A549 (cell line): ENCODE data around the gene TLNRD1. TPM values are rescaled to one million over a fixed set of nuclear protein-coding genes. Genes with fewer than 3 reads are reported as not detected.

Source experiments
- ATAC-seq, 2 experiments: fragments of 200-7000 bp in 1 of 2; fragments of >200 bp in 1 of 2; cut with Nextera tagmentation in 1 of 2; cut with Tn5 transposase in 1 of 2; 3 replicates each; pipeline versions ENCODE4 v1.8.0 to v1.9.1; 2018 to 2020; ENCODE audit warnings: mild to moderate bottlenecking in 1 of 2, moderate library complexity in 1 of 2
- CTCF ChIA-PET: fragments of 300-600 bp; sonication (Branson Sonifier 250); formaldehyde crosslinking; extraction: SDS; loops from one replicate; lab custom pipeline; 2021; ENCODE audit warnings: antibody characterized with exemption, inconsistent platforms; lab: Yijun Ruan, JAX
- POLR2A ChIA-PET: fragments of 350-600 bp; formaldehyde crosslinking; extraction: SDS; loops from one replicate; lab custom pipeline; 2021; ENCODE audit warnings: antibody characterized with exemption, inconsistent platforms; lab: Yijun Ruan, JAX
- DNase-seq, 2 experiments: peaks; one replicate each; pipeline versions ENCODE4 v3.0.0 to v3.0.0-alpha.2; 2011 to 2016; ENCODE audit warnings: low read depth in 1 of 2, low spot score in 1 of 2
- FAIRE-seq: peaks from 2 replicates; lab custom pipeline; 2011; peaks lifted over from hg19 to GRCh38; lab: Jason Lieb, UNC
- H3K27ac ChIP-seq, 2 experiments: fragments of >200 bp; sonication (Bioruptor Twin); formaldehyde crosslinking; 3 replicates each; pipeline ENCODE4 v1.5.1; 2016 to 2017
- H3K4me1 ChIP-seq: fragments of >200 bp; sonication (Bioruptor Twin); formaldehyde crosslinking; 3 replicates; pipeline ENCODE4 v1.6.1; 2016
- H3K4me2 ChIP-seq: fragments of >200 bp; sonication (Bioruptor Twin); formaldehyde crosslinking; 3 replicates; pipeline ENCODE4 v1.6.1; 2016
- H3K4me3 ChIP-seq: fragments of >200 bp; sonication (Bioruptor Twin); formaldehyde crosslinking; 3 replicates; pipeline ENCODE4 v1.5.1; 2016
- H3K9me3 ChIP-seq: fragments of >200 bp; sonication (Bioruptor Twin); formaldehyde crosslinking; 3 replicates; pipeline ENCODE4 v1.6.1; 2016
- BCL3 ChIP-seq: fragments of >200 bp; sonication (Bioruptor Twin); formaldehyde crosslinking; IDR thresholded peaks from 3 replicates; pipeline ENCODE4 v1.6.1; 2016
- CBX8 ChIP-seq: fragments of 200-600 bp; sonication (generic); IDR thresholded peaks from 2 replicates; pipeline ENCODE4 v1.6.1; 2016
- CEBPB ChIP-seq, 2 experiments: fragments of >200 bp in 1 of 2; sonication (Bioruptor Twin) in 1 of 2; formaldehyde crosslinking in 1 of 2; IDR thresholded peaks; 2 replicates each; pipeline ENCODE4 v1.6.1; 2012 to 2016
- CHD2 ChIP-seq: fragments of 150-350 bp; IDR thresholded peaks from 2 replicates; pipeline ENCODE4 v1.6.1; 2014; ENCODE audit warnings: low read length; ENCODE audit not compliant: partially characterized antibody
- CHD4 ChIP-seq: fragments of 200-600 bp; sonication (generic); IDR thresholded peaks from 2 replicates; pipeline ENCODE4 v1.6.1; 2016; ENCODE audit warnings: antibody characterized with exemption, mild to moderate bottlenecking, borderline replicate concordance
- EHMT2 ChIP-seq: fragments of 200-600 bp; sonication (generic); IDR thresholded peaks from 2 replicates; pipeline ENCODE4 v1.6.1; 2016; ENCODE audit warnings: antibody characterized with exemption, low read depth, mild to moderate bottlenecking, moderate library complexity
- EP300 ChIP-seq, 2 experiments: fragments of >200 bp; sonication (Bioruptor Twin); formaldehyde crosslinking; IDR thresholded peaks; 2 replicates in 1 of 2; 3 replicates in 1 of 2; pipeline ENCODE4 v1.6.1; 2016 to 2017
- ESRRA ChIP-seq: fragments of 150-350 bp; IDR thresholded peaks from 2 replicates; pipeline ENCODE4 v1.6.1; 2014; ENCODE audit warnings: mild to moderate bottlenecking, low read length, borderline replicate concordance
- FOSL2 ChIP-seq, 2 experiments: fragments of 450-650 bp in 1 of 2; fragments of >200 bp in 1 of 2; sonication (Bioruptor Twin) in 1 of 2; formaldehyde crosslinking; IDR thresholded peaks; 2 replicates each; pipeline versions ENCODE4 v1.5.0 to v1.6.1; 2016 to 2020; ENCODE audit warnings: mild to moderate bottlenecking in 1 of 2, moderate library complexity in 1 of 2
- FOXS1 ChIP-seq: fragments of 250-450 bp; sonication (Bioruptor Pico); IDR thresholded peaks from 2 replicates; pipeline ENCODE4 v1.5.0; 2020; ENCODE audit warnings: mild to moderate bottlenecking, moderate library complexity
- HOXA7 ChIP-seq: fragments of 250-450 bp; sonication (Bioruptor Pico); IDR thresholded peaks from 2 replicates; pipeline ENCODE4 v1.5.0; 2020; ENCODE audit warnings: mild to moderate bottlenecking, moderate library complexity
- JUNB ChIP-seq: fragments of >200 bp; sonication (Bioruptor Twin); formaldehyde crosslinking; IDR thresholded peaks from 2 replicates; pipeline ENCODE4 v1.6.1; 2016
- MAZ ChIP-seq: fragments of 150-350 bp; IDR thresholded peaks from 2 replicates; pipeline ENCODE4 v1.6.1; 2014; ENCODE audit warnings: antibody characterized with exemption, low read depth, low read length, borderline replicate concordance
- NFE2L2 ChIP-seq: fragments of 150-350 bp; conservative IDR thresholded peaks from 2 replicates; pipeline ENCODE4 v1.6.1; 2014; ENCODE audit warnings: low read length
- PHF8 ChIP-seq: fragments of 200-600 bp; sonication (generic); IDR thresholded peaks from 2 replicates; pipeline ENCODE4 v1.6.1; 2016; ENCODE audit warnings: low read depth, mild to moderate bottlenecking, antibody characterized with exemption, moderate library complexity, borderline replicate concordance
- POLR2A ChIP-seq: IDR thresholded peaks from 2 replicates; pipeline ENCODE4 v1.6.1; 2012; ENCODE audit warnings: mild to moderate bottlenecking, low read length
- POLR2AphosphoS2 ChIP-seq: conservative IDR thresholded peaks from 2 replicates; pipeline ENCODE4 v1.6.1; 2012; ENCODE audit warnings: low read length, improper control_type of control experiment, inconsistent platforms
- RAD21 ChIP-seq, 2 experiments: fragments of >200 bp in 1 of 2; sonication (Bioruptor Twin) in 1 of 2; formaldehyde crosslinking in 1 of 2; IDR thresholded peaks in 1 of 2; conservative IDR thresholded peaks in 1 of 2; 2 replicates in 1 of 2; 3 replicates in 1 of 2; pipeline ENCODE4 v1.6.1; 2012 to 2018; ENCODE audit warnings: inconsistent platforms in 1 of 2
- RARB ChIP-seq: fragments of 250-450 bp; sonication (Bioruptor Pico); IDR thresholded peaks from 2 replicates; pipeline ENCODE4 v1.8.0; 2021; ENCODE audit warnings: mild to moderate bottlenecking, moderate library complexity
- RCOR1 ChIP-seq: fragments of 150-350 bp; IDR thresholded peaks from 2 replicates; pipeline ENCODE4 v1.6.1; 2014; ENCODE audit warnings: antibody characterized with exemption, low read length, low read depth
- RFX5 ChIP-seq: fragments of 450-650 bp; IDR thresholded peaks from 2 replicates; pipeline ENCODE4 v1.7.1; 2014; ENCODE audit warnings: antibody characterized with exemption, mild to moderate bottlenecking, moderate library complexity
- RNF2 ChIP-seq: fragments of 200-600 bp; sonication (generic); IDR thresholded peaks from 2 replicates; pipeline ENCODE4 v1.6.1; 2016; ENCODE audit warnings: low read depth, mild to moderate bottlenecking, antibody characterized with exemption, moderate library complexity, borderline replicate concordance
- SMC3 ChIP-seq: fragments of >200 bp; sonication (Bioruptor Twin); formaldehyde crosslinking; IDR thresholded peaks from 3 replicates; pipeline ENCODE4 v1.6.1; 2018; ENCODE audit warnings: inconsistent platforms
- TP53 ChIP-seq: fragments of 250-450 bp; sonication (Bioruptor Pico); IDR thresholded peaks from 2 replicates; pipeline ENCODE4 v1.5.0; 2021; ENCODE audit warnings: mild to moderate bottlenecking, moderate library complexity
- ZC3H11A ChIP-seq: fragments of 450-650 bp; IDR thresholded peaks from 2 replicates; pipeline ENCODE4 v1.6.1; 2014; ENCODE audit warnings: antibody characterized with exemption, mild to moderate bottlenecking
- ZNF302 ChIP-seq: fragments of 250-450 bp; sonication (Bioruptor Pico); IDR thresholded peaks from 2 replicates; pipeline ENCODE4 v1.9.0; 2021; ENCODE audit warnings: inconsistent platforms, mild to moderate bottlenecking, moderate library complexity
- ZSCAN20 ChIP-seq: fragments of 250-450 bp; sonication (Bioruptor Pico); IDR thresholded peaks from 2 replicates; pipeline ENCODE4 v1.8.0; 2022; ENCODE audit warnings: mild to moderate bottlenecking, moderate library complexity
- WGBS: methylation state at CpG from one replicate; pipeline ENCODE4 v1.1.6; 2017; ENCODE audit errors: missing lambda C conversion rate; 5-methylcytosine and 5-hydroxymethylcytosine counted together
- polyA plus RNA-seq, 4 experiments: library from polyadenylated mRNA; depleted of rRNA in 3 of 4; stranded (reverse); fragments of >200 nt; fragmentation: RNase III in 1 of 4; extraction: RNeasy Plus Mini Kit Qiagen cat#74134 plus additional on column Dnase treatment in 1 of 4; gene quantifications; 2 replicates in 3 of 4; 3 replicates in 1 of 4; pipeline ENCODE4 v1.2.3, GENCODE V29; 2011 to 2017
- TF ChIP-seq, protein P1 (sequence below): fragments of >200 bp; sonication (Bioruptor Twin); formaldehyde crosslinking; IDR thresholded peaks from 2 replicates; pipeline ENCODE4 v1.6.1; 2016
- TF ChIP-seq, protein P2 (sequence below): IDR thresholded peaks from 2 replicates; pipeline ENCODE4 v1.6.1; 2012
- TF ChIP-seq, protein P3 (sequence below): fragments of 250-450 bp; sonication (Bioruptor Pico); IDR thresholded peaks from 2 replicates; pipeline ENCODE4 v1.5.0; 2021; ENCODE audit warnings: mild to moderate bottlenecking, moderate library complexity, borderline replicate concordance

TLNRD1 gene
- polyA plus RNA-seq, 2 of the 4 experiments (the other 2 are of a cell fraction), result 6.6 to 7.2 TPM

DNA sequence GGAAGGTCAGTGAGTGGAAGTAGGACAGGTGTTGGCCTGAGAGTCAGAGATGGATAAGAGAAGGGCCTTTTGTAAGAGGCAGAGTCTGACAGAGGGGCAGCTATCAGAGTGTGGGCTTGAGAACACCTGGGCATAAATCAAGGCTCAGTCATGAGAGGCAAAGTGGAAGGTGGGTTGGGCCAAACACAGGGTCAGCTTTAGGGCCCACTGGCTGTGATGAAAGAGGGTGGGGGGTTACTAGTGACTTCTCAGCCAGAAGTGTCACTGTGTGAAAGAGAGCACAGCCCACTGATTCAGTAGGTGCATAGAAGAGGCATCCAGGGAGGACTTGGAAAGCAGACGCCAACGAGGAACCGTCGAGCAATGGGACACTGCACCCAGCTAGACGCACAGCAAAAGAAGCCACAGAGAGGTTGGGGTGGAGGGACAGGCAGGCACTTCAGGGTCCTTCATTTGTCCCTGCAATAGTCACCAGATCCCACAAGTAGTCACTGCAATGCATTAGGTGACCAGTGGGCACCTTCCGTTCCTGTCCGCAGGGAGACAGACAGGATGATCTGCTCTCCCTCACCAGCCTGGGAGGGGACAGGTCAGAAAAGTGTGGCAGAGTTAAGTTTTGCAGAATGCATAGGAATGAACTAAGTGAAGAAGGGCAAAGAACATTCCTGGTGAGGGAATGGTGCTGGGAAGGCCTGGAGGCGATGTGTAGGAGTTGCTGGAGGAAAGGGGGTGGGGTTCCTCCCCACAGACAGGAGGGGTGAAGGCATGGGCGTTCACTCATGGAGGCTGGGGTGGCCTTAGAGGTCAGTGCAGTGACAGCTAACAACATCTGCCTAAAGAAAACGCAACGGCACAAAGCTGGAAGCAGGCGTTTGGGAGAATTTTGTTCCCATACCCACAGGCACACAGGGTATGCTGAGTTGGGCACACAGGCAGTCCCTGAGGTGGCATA is 47.4 kb upstream of the TLNRD1 start:
- POLR2A ChIA-PET, result no interaction called here
- peak overlapping the region in 1 of 2 experiments; percentile 70; a peak in 1 of 6 replicates for H3K27ac ChIP-seq
- no peak for ATAC-seq
- CTCF ChIA-PET, result interaction anchor here (0.8 to 10.8 kb wide), 8 partner anchors 17 to 514 kb away, joined by 3 to 111 read pairs (median 5); partner anchors contain the start of gene CEMIP
- no peak overlapping the region for H3K4me3 ChIP-seq
- no peak overlapping the region for H3K4me2 ChIP-seq
- no peaks in the 10 kb centered on the region for H3K9me3 ChIP-seq
- TF ChIP-seq RCOR1, result no peak
- TF ChIP-seq RAD21 (conservative IDR thresholded peaks at IDR 0.05 in 1 of 2, IDR thresholded peaks at IDR 0.05 in 1 of 2), result no peak
- TF ChIP-seq POLR2A, result no peak
- TF ChIP-seq BCL3, result no peak
- no peak for TF ChIP-seq CHD4
- no peak for TF ChIP-seq POLR2AphosphoS2
- no peak for TF ChIP-seq ZNF302
- TF ChIP-seq PHF8, result no peak
- TF ChIP-seq FOXS1 (CRISPR knock-in tag), result no peak
- no peak for TF ChIP-seq RARB (CRISPR knock-in tag)
- no peak for TF ChIP-seq RFX5
- TF ChIP-seq CHD2, result no peak
- TF ChIP-seq JUNB, result no peak
- TF ChIP-seq EP300 (IDR thresholded peaks at IDR 0.05), result no peak
- TF ChIP-seq ZC3H11A, result no peak
- TF ChIP-seq ZSCAN20 (CRISPR knock-in tag), result no peak
- TF ChIP-seq TP53 (CRISPR knock-in tag), result no peak
- no peak for DNase-seq
- FAIRE-seq, result no peak
- 93% methylated on average over 12 of the region's 12 CpGs for WGBS
- peaks cover 27% of the 10 kb centered on the region for H3K4me1 ChIP-seq

DNA sequence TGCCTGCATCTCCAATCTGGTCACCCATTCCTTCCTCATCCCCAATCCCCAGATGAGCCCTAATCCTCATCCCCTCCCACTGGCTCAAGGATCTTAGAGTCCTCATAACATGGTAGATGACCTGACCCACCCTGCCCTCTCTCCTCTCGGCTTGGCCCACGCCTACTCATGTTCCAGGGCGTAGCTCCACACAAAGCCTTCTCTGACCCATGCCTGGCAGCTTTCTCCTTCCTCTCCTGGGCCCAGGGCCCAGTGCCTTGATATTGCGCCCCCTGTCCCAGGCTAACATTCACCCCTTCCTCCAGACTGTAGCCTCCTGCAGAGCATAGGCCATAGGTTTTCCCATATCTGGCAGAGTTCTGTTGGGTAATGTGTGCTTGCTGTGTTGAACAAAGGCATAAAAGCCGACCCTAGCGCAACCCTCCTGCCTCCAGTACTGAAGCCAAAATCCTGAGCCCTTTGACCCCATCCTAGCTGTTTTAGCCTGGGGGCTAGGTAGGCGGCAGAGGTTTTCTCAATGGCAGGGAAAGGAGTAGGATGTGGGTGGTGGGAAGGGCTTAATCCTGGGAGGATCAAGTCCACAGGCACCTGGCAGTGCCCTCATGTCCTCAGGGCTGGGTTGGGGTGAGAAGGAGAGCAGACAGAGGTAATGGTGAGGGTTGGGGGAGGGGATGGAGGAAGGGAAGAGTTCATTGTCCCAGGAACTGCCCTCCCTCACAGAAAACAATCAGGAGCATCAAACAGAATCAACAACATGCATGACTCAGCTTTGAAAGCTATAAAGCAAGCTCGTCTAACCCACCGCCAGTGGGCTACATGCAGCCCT is 46.6 kb upstream of the TLNRD1 start:
- Histone ChIP-seq H3K4me3 (no peak overlapping the region), H3K27ac (peak overlapping the region; percentile 12 to 70; a peak in 3 of 6 replicates), H3K4me2 (0 out of 3 replicates have a peak overlapping the region, but pooled peaks have one; percentile 19), H3K4me1 (peaks cover 27% of the 10 kb centered on the region), H3K9me3 (no peaks in the 10 kb centered on the region)
- FAIRE-seq (no peak), DNase-seq (peak in 1 of 2 experiments; percentile 30), ATAC-seq (no peak)
- CTCF ChIA-PET, result interaction anchor here (1.3 to 10.8 kb wide), 6 partner anchors 16 to 515 kb away, joined by 3 to 111 read pairs (median 17); partner anchors contain the start of gene CEMIP
- POLR2A ChIA-PET, result no interaction called here
- WGBS, result 80% methylated on average over 9 of the region's 9 CpGs
- TF ChIP-seq, protein P1, sequence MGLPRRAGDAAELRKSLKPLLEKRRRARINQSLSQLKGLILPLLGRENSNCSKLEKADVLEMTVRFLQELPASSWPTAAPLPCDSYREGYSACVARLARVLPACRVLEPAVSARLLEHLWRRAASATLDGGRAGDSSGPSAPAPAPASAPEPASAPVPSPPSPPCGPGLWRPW, result no peak
- TF ChIP-seq CEBPB (IDR thresholded peaks at IDR 0.05) (no peak), FOSL2 (IDR thresholded peaks at IDR 0.05) (no peak), FOSL2 (CRISPR knock-in tag; IDR thresholded peaks at IDR 0.05) (no peak), CBX8 (no peak), ESRRA (no peak), MAZ (no peak), NFE2L2 (no peak), HOXA7 (CRISPR knock-in tag) (no peak), RNF2 (no peak), RAD21 (conservative IDR thresholded peaks at IDR 0.05 in 1 of 2, IDR thresholded peaks at IDR 0.05 in 1 of 2) (no peak), PHF8 (no peak), SMC3 (no peak), ZNF302 (no peak), POLR2AphosphoS2 (no peak), EHMT2 (no peak)
- TF ChIP-seq, protein P2, sequence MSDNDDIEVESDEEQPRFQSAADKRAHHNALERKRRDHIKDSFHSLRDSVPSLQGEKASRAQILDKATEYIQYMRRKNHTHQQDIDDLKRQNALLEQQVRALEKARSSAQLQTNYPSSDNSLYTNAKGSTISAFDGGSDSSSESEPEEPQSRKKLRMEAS, result no peak
- TF ChIP-seq, protein P3, sequence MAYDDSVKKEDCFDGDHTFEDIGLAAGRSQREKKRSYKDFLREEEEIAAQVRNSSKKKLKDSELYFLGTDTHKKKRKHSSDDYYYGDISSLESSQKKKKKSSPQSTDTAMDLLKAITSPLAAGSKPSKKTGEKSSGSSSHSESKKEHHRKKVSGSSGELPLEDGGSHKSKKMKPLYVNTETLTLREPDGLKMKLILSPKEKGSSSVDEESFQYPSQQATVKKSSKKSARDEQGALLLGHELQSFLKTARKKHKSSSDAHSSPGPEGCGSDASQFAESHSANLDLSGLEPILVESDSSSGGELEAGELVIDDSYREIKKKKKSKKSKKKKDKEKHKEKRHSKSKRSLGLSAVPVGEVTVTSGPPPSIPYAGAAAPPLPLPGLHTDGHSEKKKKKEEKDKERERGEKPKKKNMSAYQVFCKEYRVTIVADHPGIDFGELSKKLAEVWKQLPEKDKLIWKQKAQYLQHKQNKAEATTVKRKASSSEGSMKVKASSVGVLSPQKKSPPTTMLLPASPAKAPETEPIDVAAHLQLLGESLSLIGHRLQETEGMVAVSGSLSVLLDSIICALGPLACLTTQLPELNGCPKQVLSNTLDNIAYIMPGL, result no peak
